HEK293 (cell line): ENCODE data around the gene OCA2.
"Not testable (repeated sequence)": the region's sequence is repeated elsewhere in the genome, so short reads cannot be mapped to it uniquely, and the experiment has no call there.

Experiments used
- CTCF ChIA-PET: fragments of 350-600 bp; formaldehyde crosslinking; extraction: SDS; loops from one replicate; lab custom pipeline; 2021; ENCODE audit warnings: antibody characterized with exemption; lab: Yijun Ruan, JAX
- POLR2A ChIA-PET: fragments of 300-600 bp; formaldehyde crosslinking; extraction: SDS; loops from one replicate; lab custom pipeline; 2020; ENCODE audit warnings: antibody characterized with exemption, inconsistent platforms; lab: Yijun Ruan, JAX
- H3K27ac ChIP-seq: fragments of 200-500 bp; sonication (Bioruptor generic); 2 replicates; pipeline ENCODE4 v1.5.1; 2014; ENCODE audit warnings: low read depth, low read length, control low read depth, inconsistent platforms; ENCODE audit errors: extremely low read depth
- H3K36me3 ChIP-seq, 2 experiments: fragments of 200-500 bp in 1 of 2; sonication (Bioruptor generic) in 1 of 2; 1 replicate in 1 of 2; 2 replicates in 1 of 2; pipeline ENCODE4 v1.5.1; 2014 to 2017; ENCODE audit warnings: inconsistent platforms in 2 of 2, low read length in 2 of 2; ENCODE audit not compliant: control insufficient read depth in 2 of 2, insufficient read depth in 1 of 2
- H3K4me1 ChIP-seq: fragments of 200-500 bp; sonication (Bioruptor generic); 2 replicates; pipeline ENCODE4 v1.5.1; 2014; ENCODE audit warnings: mild to moderate bottlenecking, low read length, inconsistent platforms; ENCODE audit not compliant: control insufficient read depth, insufficient read depth
- H3K4me3 ChIP-seq: 2 replicates; pipeline ENCODE4 v1.5.1; 2011; ENCODE audit warnings: low read depth, mild to moderate bottlenecking, control low read depth, low read length, moderate library complexity
- H3K9me3 ChIP-seq: fragments of 200-500 bp; sonication (Bioruptor generic); 2 replicates; pipeline ENCODE4 v1.5.1; 2014; ENCODE audit warnings: low read depth, low read length, inconsistent platforms; ENCODE audit not compliant: control insufficient read depth, insufficient read depth
- CTCF ChIP-seq: fragments of 450-650 bp; formaldehyde crosslinking; IDR thresholded peaks from 2 replicates; pipeline ENCODE4 v1.5.1; 2016; ENCODE audit warnings: missing biosample characterization, missing genetic modification characterization
- EGR2 ChIP-seq: fragments of 450-650 bp; formaldehyde crosslinking; IDR thresholded peaks from 2 replicates; pipeline ENCODE4 v1.5.1; 2016; ENCODE audit warnings: low read depth, missing biosample characterization, missing genetic modification characterization
- GLIS2 ChIP-seq: fragments of 450-650 bp; formaldehyde crosslinking; IDR thresholded peaks from 2 replicates; pipeline ENCODE4 v1.5.1; 2016; ENCODE audit warnings: missing biosample characterization, missing genetic modification characterization
- KLF1 ChIP-seq: fragments of 450-650 bp; formaldehyde crosslinking; IDR thresholded peaks from 2 replicates; pipeline ENCODE4 v1.5.1; 2016; ENCODE audit warnings: missing biosample characterization, missing genetic modification characterization
- KLF8 ChIP-seq: fragments of 450-650 bp; formaldehyde crosslinking; IDR thresholded peaks from 2 replicates; pipeline ENCODE4 v1.5.1; 2016; ENCODE audit warnings: missing biosample characterization, missing genetic modification characterization
- KLF9 ChIP-seq: fragments of 450-650 bp; formaldehyde crosslinking; IDR thresholded peaks from 2 replicates; pipeline ENCODE4 v1.5.1; 2016; ENCODE audit warnings: missing biosample characterization, missing genetic modification characterization, low read depth
- MZF1 ChIP-seq: fragments of 450-650 bp; formaldehyde crosslinking; IDR thresholded peaks from 2 replicates; pipeline ENCODE4 v1.5.1; 2017; ENCODE audit warnings: missing biosample characterization, missing genetic modification characterization, borderline replicate concordance
- PATZ1 ChIP-seq: fragments of 450-650 bp; formaldehyde crosslinking; IDR thresholded peaks from 2 replicates; pipeline ENCODE4 v1.5.1; 2016; ENCODE audit warnings: missing biosample characterization, missing genetic modification characterization
- SP3 ChIP-seq: fragments of 450-650 bp; formaldehyde crosslinking; IDR thresholded peaks from 2 replicates; pipeline ENCODE4 v1.5.1; 2016; ENCODE audit warnings: missing biosample characterization, missing genetic modification characterization
- YY1 ChIP-seq: fragments of 450-650 bp; formaldehyde crosslinking; IDR thresholded peaks from 2 replicates; pipeline ENCODE4 v1.5.1; 2018; ENCODE audit warnings: missing biosample characterization, missing genetic modification characterization
- ZBTB17 ChIP-seq: fragments of 450-650 bp; formaldehyde crosslinking; IDR thresholded peaks from 2 replicates; pipeline ENCODE4 v1.5.1; 2016; ENCODE audit warnings: missing biosample characterization, missing genetic modification characterization
- ZBTB21 ChIP-seq: fragments of 450-650 bp; formaldehyde crosslinking; IDR thresholded peaks from 2 replicates; pipeline ENCODE4 v1.5.1; 2017; ENCODE audit warnings: missing biosample characterization, missing genetic modification characterization
- ZBTB26 ChIP-seq: fragments of 450-650 bp; formaldehyde crosslinking; optimal IDR thresholded peaks from 2 replicates; pipeline ENCODE3; 2016; ENCODE audit warnings: missing biosample characterization, mild to moderate bottlenecking, missing genetic modification characterization
- ZFHX2 ChIP-seq: fragments of 450-650 bp; formaldehyde crosslinking; conservative IDR thresholded peaks from 2 replicates; pipeline ENCODE4 v1.5.1; 2016; ENCODE audit warnings: missing biosample characterization, missing genetic modification characterization
- ZIC2 ChIP-seq: fragments of 450-650 bp; formaldehyde crosslinking; IDR thresholded peaks from 2 replicates; pipeline ENCODE4 v1.5.1; 2016; ENCODE audit warnings: missing biosample characterization, missing genetic modification characterization
- ZNF114 ChIP-seq: fragments of 450-650 bp; formaldehyde crosslinking; IDR thresholded peaks from 2 replicates; pipeline ENCODE4 v1.5.0; 2017; ENCODE audit warnings: missing biosample characterization, missing genetic modification characterization
- ZNF18 ChIP-seq: fragments of 450-650 bp; formaldehyde crosslinking; IDR thresholded peaks from 2 replicates; pipeline ENCODE4 v1.5.1; 2016; ENCODE audit warnings: missing biosample characterization, missing genetic modification characterization
- ZNF335 ChIP-seq: fragments of 450-650 bp; formaldehyde crosslinking; conservative IDR thresholded peaks from 2 replicates; pipeline ENCODE4 v1.5.1; 2016; ENCODE audit warnings: missing biosample characterization, missing genetic modification characterization
- ZNF423 ChIP-seq: fragments of 450-650 bp; formaldehyde crosslinking; IDR thresholded peaks from 2 replicates; pipeline ENCODE4 v1.5.1; 2016; ENCODE audit warnings: missing biosample characterization, missing genetic modification characterization
- ZNF600 ChIP-seq: fragments of 450-650 bp; formaldehyde crosslinking; IDR thresholded peaks from 2 replicates; pipeline ENCODE4 v1.5.1; 2016; ENCODE audit warnings: missing biosample characterization, missing genetic modification characterization
- ZNF777 ChIP-seq: fragments of 450-650 bp; formaldehyde crosslinking; IDR thresholded peaks from 2 replicates; pipeline ENCODE4 v1.5.1; 2017; ENCODE audit warnings: missing biosample characterization, missing genetic modification characterization, borderline replicate concordance
- ZXDB ChIP-seq: fragments of 450-650 bp; formaldehyde crosslinking; IDR thresholded peaks from 2 replicates; pipeline ENCODE4 v1.5.1; 2016; ENCODE audit warnings: missing biosample characterization, missing genetic modification characterization

Gene OCA2

GRCh38 chr15:28098766-28099554, at the start of gene OCA2:
Gene OCA2, minus strand, starts transcription at chr15:28099315. Its CDS starts 17,441 bp downstream, at chr15:28081874.
- Histone ChIP-seq H3K9me3 (no peaks in the 10 kb centered on the region), H3K36me3 (no peaks in the 10 kb centered on the region), H3K4me1 (peaks cover 3% of the 10 kb centered on the region; the same call in 1 of the 2 replicates), H3K4me3 (peak within 1 kb of the TSS; percentile 17), H3K27ac (no peak within 1 kb of the TSS)
- ChIA-PET POLR2A (interaction anchor here (0.6 to 1.1 kb wide), 3 partner anchors 15 to 803 kb away, joined by 3 to 5 read pairs (median 3); no protein-coding TSS in a partner anchor), CTCF (interaction anchor here (0.6 to 1.7 kb wide), 8 partner anchors 9 to 421 kb away, joined by 3 to 6 read pairs (median 4); no protein-coding TSS in a partner anchor)
- no peak for TF ChIP-seq MZF1 (tag by site-specific recombination)
- no peak for TF ChIP-seq ZXDB (tag by site-specific recombination)
- TF ChIP-seq ZNF423 (tag by site-specific recombination): peak; percentile 45; the same call in 1 of the 2 replicates
- peak; percentile 71 for TF ChIP-seq SP3 (tag by site-specific recombination)
- TF ChIP-seq ZBTB17 (tag by site-specific recombination): peak; percentile 75
- peak; percentile 35; the same call in 1 of the 2 replicates for TF ChIP-seq EGR2
- peak; percentile 65 for TF ChIP-seq CTCF (tag by site-specific recombination)
- TF ChIP-seq ZIC2 (tag by site-specific recombination): peak; percentile 84
- no peak; the same call in 1 of the 2 replicates for TF ChIP-seq ZFHX2
- TF ChIP-seq PATZ1 (tag by site-specific recombination): 0 out of 2 replicates have a peak, but pooled peaks have one; percentile 29
- TF ChIP-seq KLF8 (tag by site-specific recombination): peak; percentile 69; the same call in 1 of the 2 replicates
- no peak for TF ChIP-seq YY1 (tag by site-specific recombination)
- no peak for TF ChIP-seq ZNF114 (tag by site-specific recombination)
- TF ChIP-seq KLF9 (tag by site-specific recombination): peak; percentile 91
- TF ChIP-seq ZNF335: peak; percentile 47
- peak; percentile 65; the same call in 1 of the 2 replicates for TF ChIP-seq ZNF600
- TF ChIP-seq KLF1 (tag by site-specific recombination): peak; percentile 57; the same call in 1 of the 2 replicates
- peak; percentile 84; the same call in 1 of the 2 replicates for TF ChIP-seq ZNF777 (tag by site-specific recombination)
- peak; percentile 53 for TF ChIP-seq ZBTB26
- TF ChIP-seq GLIS2: peak; percentile 40

GRCh38 chr15:28147801-28148200, 48.7 kb upstream of the OCA2 start:
- Histone ChIP-seq H3K27ac (no peak overlapping the region), H3K4me1 (no peaks in the 10 kb centered on the region), H3K36me3 (peaks cover 0 to 35% of the 10 kb centered on the region in 2 experiments; a peak in 2 of 3 replicates), H3K4me3 (no peak overlapping the region), H3K9me3 (no peaks in the 10 kb centered on the region)
- TF ChIP-seq ZNF18 (tag by site-specific recombination) (no peak), ZBTB21 (tag by site-specific recombination) (no peak), ZNF423 (tag by site-specific recombination) (no peak)
- CTCF ChIA-PET: no interaction called here
- POLR2A ChIA-PET: no interaction called here

GRCh38 chr15:28145419-28145818, 46.3 kb upstream of the OCA2 start:
- H3K27ac ChIP-seq, POLR2A ChIA-PET, H3K4me1 ChIP-seq, H3K9me3 ChIP-seq, H3K4me3 ChIP-seq: not testable (repeated sequence)
- H3K36me3 ChIP-seq: peaks cover 0 to 48% of the 10 kb centered on the region in 2 experiments; a peak in 2 of 3 replicates
- CTCF ChIA-PET: interaction anchor here (0.6 kb wide), 1 partner anchor 1256 kb away, joined by 3 read pairs; no protein-coding TSS in a partner anchor
